Type B pancreatic cell (in vitro differentiated cells): ENCODE data around the gene CHN2. TPM values are rescaled to one million over a fixed set of nuclear protein-coding genes. Genes with fewer than 3 reads are reported as not detected.
A peak's percentile ranks its signal among the peaks of the same experiment; 100 is the strongest.

Experiments
- DNase-seq: peaks from one replicate; pipeline ENCODE4 v3.0.0; 2021; ENCODE audit warnings: mixed read lengths; ENCODE audit not compliant: unreplicated experiment; ENCODE audit errors: extremely low spot score
- H3K27ac Mint-ChIP-seq: 2 replicates; pipeline ENCODE4 v1.8.0; 2021; ENCODE audit warnings: mild to moderate bottlenecking, mixed read lengths
- H3K27me3 Mint-ChIP-seq: 2 replicates; pipeline ENCODE4 v1.8.0; 2021; ENCODE audit warnings: mixed read lengths
- H3K36me3 Mint-ChIP-seq: 2 replicates; pipeline ENCODE4 v1.8.0; 2021; ENCODE audit warnings: mixed read lengths
- H3K4me1 Mint-ChIP-seq: one replicate; pipeline ENCODE4 v1.8.0; 2021; ENCODE audit warnings: mixed read lengths; ENCODE audit not compliant: unreplicated experiment
- H3K4me3 Mint-ChIP-seq: 2 replicates; pipeline ENCODE4 v1.8.0; 2021; ENCODE audit warnings: mild to moderate bottlenecking, mixed read lengths
- H3K9me3 Mint-ChIP-seq: 2 replicates; pipeline ENCODE4 v1.8.0; 2021; ENCODE audit warnings: mixed read lengths
- CTCF ChIP-seq: fragments of 200-600 bp; sonication (generic); conservative IDR thresholded peaks from 2 replicates; pipeline ENCODE4 v1.5.0; 2021; ENCODE audit warnings: antibody characterized with exemption, mild to moderate bottlenecking
- total RNA-seq: library from RNA; stranded (reverse); gene quantifications from 2 replicates; pipeline ENCODE4 v1.2.1, GENCODE V29; 2021; ENCODE audit warnings: low replicate concordance

Gene CHN2
- total RNA-seq, 1 donor from 2014 or later: 19.7 TPM

GRCh38 chr7:29287366-29287765 lies 92.8 kb downstream of the CHN2 start:
- Mint-ChIP-seq H3K4me1 (peaks cover 25% of the 10 kb centered on the region), H3K4me3 (no peak overlapping the region), H3K9me3 (no peaks in the 10 kb centered on the region), H3K36me3 (no peaks in the 10 kb centered on the region), H3K27ac (peak overlapping the region; percentile 56), H3K27me3 (peaks cover 22% of the 10 kb centered on the region)
- no peak for TF ChIP-seq CTCF
- DNase-seq: no peak

GRCh38 chr7:29288181-29289091 lies 93.9 kb downstream of the CHN2 start:
- Mint-ChIP-seq H3K4me1 (peaks cover 24% of the 10 kb centered on the region), H3K36me3 (no peaks in the 10 kb centered on the region), H3K27me3 (peaks cover 15% of the 10 kb centered on the region), H3K9me3 (no peaks in the 10 kb centered on the region), H3K4me3 (no peak overlapping the region), H3K27ac (no peak overlapping the region)
- TF ChIP-seq CTCF: no peak
- DNase-seq: no peak

- peaks cover 25% of the 10 kb centered on the region for H3K4me1 Mint-ChIP-seq
- no peak for TF ChIP-seq CTCF
- no peaks in the 10 kb centered on the region for H3K9me3 Mint-ChIP-seq
- H3K4me3 Mint-ChIP-seq: peak overlapping the region; percentile 42
- peaks cover 15% of the 10 kb centered on the region for H3K27me3 Mint-ChIP-seq
- no peak for DNase-seq
- no peaks in the 10 kb centered on the region for H3K36me3 Mint-ChIP-seq
- H3K27ac Mint-ChIP-seq: no peak overlapping the region
These were observed 94.8 kb downstream of the CHN2 start for GRCh38 chr7:29289156-29290021.

GRCh38 chr7:29290829-29291228 lies 96.3 kb downstream of the CHN2 start:
- no peak for TF ChIP-seq CTCF
- peaks cover 29% of the 10 kb centered on the region for H3K4me1 Mint-ChIP-seq

GRCh38 chr7:29291723-29292618 lies 97.4 kb downstream of the CHN2 start:
- Mint-ChIP-seq H3K4me1 (peaks cover 35% of the 10 kb centered on the region), H3K27me3 (peaks cover 8% of the 10 kb centered on the region), H3K4me3 (no peak overlapping the region), H3K27ac (no peak overlapping the region), H3K9me3 (peaks cover 4% of the 10 kb centered on the region), H3K36me3 (peaks cover 5% of the 10 kb centered on the region)
- no peak for DNase-seq
- TF ChIP-seq CTCF: no peak

More at GRCh38 chr7:29290829-29291228, 96.3 kb downstream of the CHN2 start:
- Mint-ChIP-seq H3K27ac (no peak overlapping the region), H3K36me3 (peaks cover 5% of the 10 kb centered on the region), H3K27me3 (peaks cover 8% of the 10 kb centered on the region), H3K4me3 (no peak overlapping the region), H3K9me3 (peaks cover 4% of the 10 kb centered on the region)
- no peak for DNase-seq
